ENCODE results near the gene CADPS. TPM values are rescaled to one million over a fixed set of nuclear protein-coding genes. Genes with fewer than 3 reads are reported as not detected.

Gene CADPS
- total and polyA plus RNA-seq, 10 donors = 0.16 to 3.6 (median 0.40) TPM

DNA sequence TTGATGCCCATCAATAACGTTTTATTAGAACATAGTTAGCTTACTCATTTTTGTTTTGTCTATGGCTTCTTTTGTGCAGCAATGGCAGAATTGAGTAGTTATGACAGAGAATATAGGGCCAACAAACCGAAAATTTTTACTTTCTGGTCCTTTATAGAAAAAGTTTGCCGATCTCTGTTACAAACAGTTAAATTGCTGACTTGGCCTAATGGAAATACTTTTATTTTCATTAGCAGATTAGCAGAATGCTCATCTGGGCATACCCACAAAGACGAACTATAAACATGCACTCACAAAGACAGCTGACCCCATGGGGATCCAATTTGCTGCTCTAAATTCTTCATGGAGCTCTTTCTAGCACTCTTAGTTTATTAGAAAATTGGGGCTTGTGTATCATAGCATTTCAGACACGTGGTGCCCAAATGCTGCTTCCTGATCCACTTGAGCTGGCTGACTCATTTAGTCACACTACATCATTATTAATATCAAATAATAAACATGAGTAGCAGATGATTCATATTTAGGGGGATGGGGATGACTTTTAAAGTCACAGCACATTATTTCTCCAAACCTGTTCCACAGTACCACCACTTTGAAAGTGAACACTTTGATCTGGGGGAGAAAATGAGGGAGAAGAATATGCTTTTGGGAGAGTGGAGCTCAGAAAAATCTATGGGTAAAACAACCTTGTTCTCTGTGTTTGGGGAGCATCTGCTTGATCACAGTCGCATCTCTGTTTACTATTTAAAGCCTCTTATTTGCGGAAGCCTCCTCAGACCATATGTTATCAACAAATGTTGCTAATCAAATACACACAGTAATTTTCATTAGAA is 273.8 kb downstream of the CADPS start:
- no peak for TF ChIP-seq POLR2AphosphoS5 (IDR thresholded peaks at IDR 0.05)
- TF ChIP-seq CTCF (IDR thresholded peaks at IDR 0.05 in 8 of 11, conservative IDR thresholded peaks at IDR 0.05 in 3 of 11) = no peak
- TF ChIP-seq POLR2A (IDR thresholded peaks at IDR 0.05) = no peak
- Histone ChIP-seq H3K4me1 (no peaks in the 10 kb centered on the region), H3K27me3 (replicated peaks in 1 of 7) (no peaks in the 10 kb centered on the region), H3K9me3 (no peaks in the 10 kb centered on the region), H3K27ac (no peak overlapping the region), H3K4me3 (no peak overlapping the region), H3K36me3 (no peaks in the 10 kb centered on the region)
- DNase-seq = no peak
- WGBS, 5 donors = 67 to 75% (median 69%) methylated on average over 7 of the region's 7 CpGs
- intact Hi-C loops (cut with DNase I; ENCODE audit: low total_unique reads) = no loop called here

DNA sequence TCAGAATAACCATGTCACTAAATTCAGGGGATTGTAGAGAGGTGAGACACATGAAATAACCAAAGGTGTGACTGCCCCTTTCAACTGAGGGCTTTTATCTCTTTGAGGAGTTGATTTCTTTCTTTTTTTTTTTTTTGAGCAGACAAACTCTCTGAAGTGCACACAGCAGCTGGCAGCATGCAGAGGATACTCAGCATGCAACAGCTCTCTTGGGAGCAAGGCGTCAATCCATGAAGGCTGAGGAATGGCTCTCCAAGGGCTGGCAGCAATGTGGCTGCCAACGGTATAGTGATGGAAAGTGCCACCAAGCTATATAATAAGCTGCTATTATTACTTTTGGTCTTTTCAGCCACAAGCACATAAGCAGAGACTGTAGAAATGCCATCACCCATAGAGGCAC is 275.2 kb downstream of the CADPS start:
- Histone ChIP-seq H3K4me1 (no peaks in the 10 kb centered on the region), H3K27me3 (replicated peaks in 1 of 7) (no peaks in the 10 kb centered on the region), H3K27ac (no peak overlapping the region), H3K9me3 (no peaks in the 10 kb centered on the region), H3K4me3 (no peak overlapping the region), H3K36me3 (no peaks in the 10 kb centered on the region)
- TF ChIP-seq POLR2A (IDR thresholded peaks at IDR 0.05) (no peak), CTCF (IDR thresholded peaks at IDR 0.05 in 8 of 11, conservative IDR thresholded peaks at IDR 0.05 in 3 of 11) (no peak)
- DNase-seq = no peak
- 67 to 86% (median 78%) methylated on average over 2 of the region's 2 CpGs for WGBS, 5 donors
- intact Hi-C loops (cut with DNase I; ENCODE audit: low total_unique reads) = no loop called here

GRCh38 chr3:62597491-62597890 is 277.7 kb downstream of the CADPS start:
- Histone ChIP-seq H3K4me3 (no peak overlapping the region), H3K36me3 (no peaks in the 10 kb centered on the region), H3K9me3 (no peaks in the 10 kb centered on the region), H3K27me3 (replicated peaks in 1 of 7) (no peaks in the 10 kb centered on the region), H3K27ac (no peak overlapping the region), H3K4me1 (no peaks in the 10 kb centered on the region)
- DNase-seq = no peak
- TF ChIP-seq CTCF (IDR thresholded peaks at IDR 0.05 in 8 of 11, conservative IDR thresholded peaks at IDR 0.05 in 3 of 11) = no peak
- TF ChIP-seq POLR2AphosphoS5 (IDR thresholded peaks at IDR 0.05) = no peak
- no peak for TF ChIP-seq POLR2A (IDR thresholded peaks at IDR 0.05)
- intact Hi-C loops (cut with DNase I; ENCODE audit: low total_unique reads) = no loop called here
- WGBS, 5 donors = 76 to 80% (median 79%) methylated on average over 4 of the region's 4 CpGs

GRCh38 chr3:62592408-62592807 is 282.8 kb downstream of the CADPS start:
- Histone ChIP-seq H3K27me3 (replicated peaks in 1 of 7) (no peaks in the 10 kb centered on the region), H3K9me3 (no peaks in the 10 kb centered on the region), H3K27ac (no peak overlapping the region), H3K4me3 (no peak overlapping the region), H3K4me1 (no peaks in the 10 kb centered on the region), H3K36me3 (no peaks in the 10 kb centered on the region)
- DNase-seq = no peak
- no peak for TF ChIP-seq POLR2AphosphoS5 (IDR thresholded peaks at IDR 0.05)
- no peak for TF ChIP-seq POLR2A (IDR thresholded peaks at IDR 0.05)
- TF ChIP-seq CTCF (IDR thresholded peaks at IDR 0.05 in 8 of 11, conservative IDR thresholded peaks at IDR 0.05 in 3 of 11) = no peak
- 56 to 79% (median 64%) methylated on average over 3 of the region's 3 CpGs for WGBS, 5 donors
- intact Hi-C loops (cut with DNase I; ENCODE audit: low total_unique reads) = no loop called here
